ENCODE measurements around the gene PTPRO.

The PTPRO gene

GRCh38 chr12:15355766-15356165 is 33.5 kb downstream of the PTPRO start:
- no peak for DNase-seq

- DNase-seq, result no peak
Measured at GRCh38 chr12:15356951-15357364, 34.6 kb downstream of the PTPRO start.

DNA sequence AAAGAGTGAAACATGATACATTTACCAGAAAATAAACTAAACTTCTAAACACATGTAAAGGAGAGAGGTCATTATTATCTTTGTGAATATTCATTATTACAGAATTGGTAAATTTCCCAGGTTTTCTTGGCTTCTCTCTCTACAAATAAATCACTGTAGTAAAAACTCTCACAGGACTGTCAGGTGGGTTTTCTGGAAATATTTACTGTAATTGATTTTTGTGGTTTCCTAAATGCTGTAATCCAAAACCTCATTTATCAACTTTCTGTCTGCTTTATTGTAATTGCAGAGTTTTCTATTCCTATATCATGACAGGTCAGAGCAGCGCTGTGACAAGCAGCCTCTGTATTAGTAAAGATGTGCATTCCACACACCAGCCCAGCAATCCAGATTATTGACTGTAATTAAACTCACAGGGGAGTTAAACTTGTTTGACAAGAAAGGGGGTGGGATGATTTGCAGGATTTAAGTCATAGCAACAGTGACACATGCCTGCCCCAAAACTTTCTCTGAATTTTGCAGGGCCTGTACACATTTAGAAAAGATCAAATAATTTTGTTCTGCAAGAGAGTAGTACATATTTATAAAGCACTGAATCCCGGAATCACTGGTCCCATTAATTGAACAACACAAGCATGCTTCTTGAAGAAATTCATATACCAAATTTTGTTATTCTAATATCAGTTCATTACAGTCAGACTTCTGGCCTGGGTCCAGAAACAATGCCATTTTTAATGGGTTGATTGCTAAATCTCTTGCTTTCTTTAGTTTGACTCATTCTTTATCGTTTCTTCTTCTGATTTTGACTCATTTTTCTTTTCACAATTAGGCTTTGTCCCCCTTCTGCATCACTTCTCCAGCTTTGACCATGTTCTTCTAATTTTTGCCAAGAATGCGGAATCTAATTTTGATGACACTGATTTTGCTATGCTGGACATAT is 42.2 kb downstream of the PTPRO start:
- no peak for DNase-seq

DNA sequence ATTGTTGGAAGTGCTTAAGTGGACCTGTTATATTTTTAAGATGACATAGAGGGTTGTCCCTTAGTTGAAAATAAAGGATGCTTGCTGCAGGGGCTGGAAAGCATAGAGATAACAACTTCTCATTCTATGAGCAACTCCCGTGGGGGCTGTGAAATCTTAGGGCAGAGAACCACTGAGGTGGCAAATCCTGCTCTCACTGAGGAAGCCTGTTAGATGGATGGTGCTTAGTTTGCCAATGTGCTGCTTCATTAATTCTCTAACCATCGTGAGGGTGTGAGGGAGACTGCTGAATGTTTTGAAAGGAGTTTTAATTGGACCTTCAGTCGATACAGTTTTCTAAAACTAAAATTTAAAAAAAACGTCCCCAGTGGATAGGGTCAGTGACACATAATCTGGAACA is 46.5 kb downstream of the PTPRO start:
- no peak for DNase-seq

- no peak for DNase-seq
Measured at GRCh38 chr12:15372352-15372751, 50.0 kb downstream of the PTPRO start.

GRCh38 chr12:15387772-15388171 is 65.5 kb downstream of the PTPRO start:
- no peak for DNase-seq

GRCh38 chr12:15389561-15389960 is 67.3 kb downstream of the PTPRO start:
- no peak for DNase-seq

DNA sequence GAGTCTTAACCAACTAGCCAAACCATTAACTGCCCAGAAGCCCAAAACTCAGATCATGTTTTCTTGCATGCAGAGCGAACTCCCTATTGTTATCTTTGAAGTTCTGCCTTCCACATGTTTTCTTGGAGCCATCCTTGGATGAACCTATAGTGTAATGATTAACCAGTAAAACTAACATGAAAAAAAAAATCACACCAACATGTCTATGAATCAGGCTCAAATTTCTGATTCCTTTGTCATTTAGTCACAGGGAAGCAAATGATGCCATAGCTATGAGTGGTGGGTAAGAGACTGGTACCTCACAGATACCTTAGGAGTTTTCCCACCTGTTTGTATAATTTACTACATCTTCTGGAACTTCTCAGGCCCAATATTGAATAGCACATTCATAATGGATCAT is 70.7 kb downstream of the PTPRO start:
- no peak for DNase-seq

DNA sequence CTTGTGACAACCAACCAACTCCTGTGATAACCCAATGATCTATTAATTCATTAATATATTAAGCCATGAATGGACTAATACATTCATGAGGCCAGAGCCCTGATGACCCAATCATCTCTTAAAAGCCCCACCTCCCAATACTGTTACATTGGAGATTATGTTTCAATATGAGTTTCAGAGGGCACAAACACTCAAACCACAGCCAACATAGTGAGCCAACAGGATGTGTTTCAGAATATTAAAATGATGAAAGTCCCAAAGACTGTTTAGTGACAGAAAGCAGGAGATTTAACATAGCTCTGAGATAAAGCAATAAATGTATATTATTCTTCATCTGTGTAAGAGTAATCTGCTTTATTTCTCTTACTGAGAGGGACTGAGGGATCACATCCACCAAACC is 71.7 kb downstream of the PTPRO start:
- DNase-seq, result no peak

- no peak for DNase-seq
Measured at GRCh38 chr12:15404485-15404884, 82.2 kb downstream of the PTPRO start.

DNA sequence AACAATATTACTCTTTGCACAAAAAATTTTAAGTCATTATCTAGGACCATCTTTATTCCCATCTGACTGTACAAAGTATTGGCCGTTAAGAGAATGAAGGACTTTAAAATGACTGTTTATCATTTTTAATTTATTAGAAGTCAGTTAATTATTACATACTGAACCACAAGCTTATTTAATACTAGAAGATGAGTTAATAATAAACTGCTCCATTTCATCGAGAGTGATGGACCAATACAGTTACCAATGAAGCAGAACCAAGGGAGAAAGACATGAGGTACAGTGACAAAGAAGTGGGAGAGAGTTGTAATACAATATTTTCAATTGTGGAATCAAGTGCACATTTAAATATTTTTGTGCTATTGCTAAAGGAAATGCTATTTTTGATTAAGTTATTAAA is 83.3 kb downstream of the PTPRO start:
- DNase-seq, result no peak

GRCh38 chr12:15407025-15407424 is 84.7 kb downstream of the PTPRO start:
- DNase-seq, result no peak

GRCh38 chr12:15411842-15412241 is 89.5 kb downstream of the PTPRO start:
- no peak for DNase-seq

DNA sequence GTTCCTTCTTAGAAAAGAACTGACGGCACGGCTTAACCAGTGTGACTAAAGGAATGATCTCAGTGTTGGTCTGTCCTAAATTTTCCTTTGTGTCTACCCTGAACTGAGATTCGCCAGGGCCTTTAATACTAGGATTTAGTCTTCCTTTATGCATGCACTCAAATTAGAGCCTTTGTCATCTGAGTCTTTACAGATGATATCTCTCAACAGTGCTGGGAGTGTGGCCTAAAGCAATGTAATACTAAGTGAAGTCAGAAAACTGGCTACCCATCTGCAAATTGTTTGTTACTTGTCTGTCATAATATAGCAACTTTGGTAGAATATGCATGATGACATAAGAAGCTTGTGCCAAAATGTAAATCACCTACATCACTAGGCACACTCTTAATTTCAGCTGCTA is 95.4 kb downstream of the PTPRO start:
- DNase-seq, result no peak

- DNase-seq, result no peak
Measured at GRCh38 chr12:15423629-15424028, 101.3 kb downstream of the PTPRO start.

GRCh38 chr12:15427913-15428312 is 105.6 kb downstream of the PTPRO start:
- no peak for DNase-seq

DNA sequence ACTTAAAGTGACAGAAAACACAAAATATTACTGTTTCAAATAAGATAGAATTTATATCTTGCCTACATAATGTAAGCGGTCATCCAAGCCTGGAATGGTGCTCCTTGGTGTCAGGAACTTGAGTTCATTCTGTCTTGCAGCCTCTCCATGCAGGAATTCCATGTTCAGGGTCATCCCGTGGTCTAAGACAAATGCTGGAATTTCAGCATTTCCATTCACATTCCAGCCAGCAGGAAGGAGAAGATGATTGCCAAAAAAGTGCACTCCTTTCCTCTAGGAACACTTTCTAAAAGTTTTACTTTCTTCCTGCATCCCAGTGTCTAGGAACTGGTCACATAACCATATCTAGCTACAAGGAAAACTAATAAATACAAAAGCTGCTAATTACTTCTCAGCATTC is 106.3 kb downstream of the PTPRO start:
- DNase-seq, result no peak

DNA sequence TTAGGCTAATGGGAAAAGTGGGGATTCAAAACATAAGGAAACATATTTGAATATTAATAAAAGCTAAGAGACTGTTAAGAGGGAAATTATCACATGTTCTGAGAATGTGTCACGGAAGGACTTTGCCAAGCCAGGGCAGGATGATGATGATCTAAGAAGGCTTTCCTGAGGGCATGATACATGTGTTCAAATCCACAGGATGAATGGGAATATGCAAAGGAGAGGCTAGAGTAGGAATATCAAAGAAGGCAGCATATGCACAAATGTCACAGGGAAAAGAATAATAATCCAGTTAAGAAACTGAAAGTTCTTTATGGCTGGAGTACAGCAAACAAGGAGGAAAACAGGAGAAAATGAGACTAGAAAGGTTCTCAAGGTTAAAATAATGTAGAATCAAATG is 107.0 kb downstream of the PTPRO start:
- no peak for DNase-seq

GRCh38 chr12:15435597-15435996 is 113.3 kb downstream of the PTPRO start:
- no peak for DNase-seq

DNA sequence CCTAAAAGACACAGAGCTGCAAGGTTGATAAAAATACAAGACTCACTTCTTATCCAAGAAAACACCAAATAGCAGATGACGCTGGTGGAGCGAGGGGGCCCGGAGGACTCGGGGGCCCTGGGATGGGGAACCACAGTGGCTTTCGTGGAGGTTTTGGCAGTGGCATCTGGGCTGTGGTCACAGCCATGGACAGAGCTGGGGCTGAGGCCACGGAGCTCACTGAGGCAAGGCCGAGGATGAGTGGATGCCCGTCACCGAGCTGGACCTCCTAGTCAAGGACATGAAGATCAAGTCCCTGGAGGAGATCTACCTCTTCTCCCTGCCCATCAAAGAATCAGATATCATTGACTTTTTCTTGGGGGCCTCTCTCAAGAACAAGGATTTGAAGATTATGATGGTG is 117.2 kb downstream of the PTPRO start:
- no peak for DNase-seq

DNA sequence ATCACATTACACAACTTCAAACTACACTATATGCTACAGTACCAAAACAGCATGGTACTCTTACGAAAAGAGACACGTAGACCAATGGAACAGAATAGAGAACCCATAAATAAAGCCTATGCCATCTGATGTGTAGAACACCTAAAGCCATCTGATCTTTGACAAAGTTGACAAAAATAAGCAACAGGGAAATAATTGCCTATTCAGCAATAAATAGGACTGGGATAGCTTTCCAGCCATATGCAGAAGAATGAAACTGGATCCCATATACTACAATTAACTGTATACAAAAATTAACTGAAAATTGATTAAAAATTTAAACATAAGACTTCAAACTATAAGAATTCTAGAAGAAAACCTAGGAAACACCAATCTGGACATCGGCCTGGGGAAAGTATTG is 120.7 kb downstream of the PTPRO start:
- DNase-seq, result no peak

DNA sequence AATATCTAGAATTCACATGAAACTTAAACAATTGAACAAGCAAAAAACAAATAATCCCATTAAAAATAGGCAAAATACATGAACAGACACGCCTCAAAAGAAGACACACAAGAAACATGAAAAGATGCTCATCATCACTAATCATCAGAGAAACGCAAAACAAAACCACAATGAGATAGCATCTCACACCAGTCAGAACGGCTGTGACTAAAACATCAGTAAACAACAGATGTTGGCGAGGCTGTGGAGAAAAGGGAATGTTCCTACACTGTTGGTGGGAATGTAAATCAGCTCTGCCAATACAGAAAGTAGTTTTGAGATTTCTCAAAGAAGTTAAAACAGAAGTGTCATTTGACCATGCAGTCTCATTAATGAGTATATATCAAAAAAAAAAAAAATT is 121.3 kb downstream of the PTPRO start:
- DNase-seq, result no peak

DNA sequence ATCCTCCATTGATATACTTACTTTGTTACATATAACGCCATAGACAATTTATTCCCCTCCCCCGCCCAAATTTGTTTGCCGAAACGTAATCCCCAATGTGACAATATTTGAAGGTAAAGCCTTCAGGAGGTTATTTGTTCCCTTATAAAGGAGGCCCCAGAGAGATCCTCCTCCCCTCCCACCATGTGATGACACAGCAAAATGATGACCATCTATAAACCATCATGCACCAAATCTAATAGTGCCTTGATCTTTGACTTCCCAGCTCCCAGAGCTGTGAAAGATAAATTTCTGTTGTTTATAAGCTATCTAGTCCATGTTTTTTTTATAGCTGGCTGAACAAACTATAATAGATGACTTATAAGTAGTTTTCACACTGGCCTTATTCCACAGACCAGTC is 122.2 kb downstream of the PTPRO start:
- no peak for DNase-seq

- DNase-seq, result no peak
Measured at GRCh38 chr12:15446807-15447206, 124.5 kb downstream of the PTPRO start.

DNA sequence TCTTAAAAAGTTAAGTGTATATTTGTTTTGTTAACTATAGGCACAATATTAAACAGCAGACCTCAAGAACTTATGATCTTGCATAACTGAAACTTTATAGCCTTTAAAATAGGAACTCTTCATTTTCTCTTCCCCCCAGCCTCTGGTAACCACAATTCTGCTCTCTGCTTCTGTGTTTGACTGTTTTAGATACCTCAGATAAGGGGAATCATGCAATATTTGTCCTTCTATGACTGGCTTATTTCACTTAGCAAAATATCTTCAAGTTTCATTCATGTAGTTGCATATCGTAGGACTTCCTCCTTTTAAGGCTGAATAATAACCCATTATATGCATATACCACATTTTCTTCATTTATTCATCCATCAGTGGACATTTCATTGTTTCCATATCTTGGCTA is 131.3 kb downstream of the PTPRO start:
- DNase-seq, result no peak

All from NCI-H526 treated with DMSO at 0.1 percent for 48 hours (cell line).